ENCODE results near the gene ZCWPW2.
A peak's percentile ranks its signal among the peaks of the same experiment; 100 is the strongest.

ZCWPW2 gene

GRCh38 chr3:28521663-28522062 is 173.1 kb downstream of the ZCWPW2 start:
- Histone ChIP-seq H3K27me3 (ENCODE audit: control insufficient read depth, insufficient read depth, low read length) (no peaks in the 10 kb centered on the region), H3K4me3 (ENCODE audit: low read length) (no peak overlapping the region), H3K4me1 (ENCODE audit: control insufficient read depth, low read depth, low read length) (no peaks in the 10 kb centered on the region), H3K9ac (ENCODE audit: low read length) (no peak overlapping the region), H3K9me3 (ENCODE audit: control insufficient read depth, low read depth, low read length) (no peaks in the 10 kb centered on the region), H3K27ac (ENCODE audit: low read length) (no peak overlapping the region), H3K36me3 (ENCODE audit: control insufficient read depth, low read depth, low read length) (no peaks in the 10 kb centered on the region)

- no peak overlapping the region for H3K27ac ChIP-seq (ENCODE audit: low read length)
- H3K9ac ChIP-seq (ENCODE audit: low read length), result no peak overlapping the region
- no peaks in the 10 kb centered on the region for H3K36me3 ChIP-seq (ENCODE audit: control insufficient read depth, low read depth, low read length)
- no peaks in the 10 kb centered on the region for H3K9me3 ChIP-seq (ENCODE audit: control insufficient read depth, low read depth, low read length)
- H3K4me3 ChIP-seq (ENCODE audit: low read length), result no peak overlapping the region
- no peaks in the 10 kb centered on the region for H3K4me1 ChIP-seq (ENCODE audit: control insufficient read depth, low read depth, low read length)
- H3K27me3 ChIP-seq (ENCODE audit: control insufficient read depth, insufficient read depth, low read length), result no peaks in the 10 kb centered on the region
Observed at GRCh38 chr3:28542351-28542750, 193.8 kb downstream of the ZCWPW2 start.

DNA sequence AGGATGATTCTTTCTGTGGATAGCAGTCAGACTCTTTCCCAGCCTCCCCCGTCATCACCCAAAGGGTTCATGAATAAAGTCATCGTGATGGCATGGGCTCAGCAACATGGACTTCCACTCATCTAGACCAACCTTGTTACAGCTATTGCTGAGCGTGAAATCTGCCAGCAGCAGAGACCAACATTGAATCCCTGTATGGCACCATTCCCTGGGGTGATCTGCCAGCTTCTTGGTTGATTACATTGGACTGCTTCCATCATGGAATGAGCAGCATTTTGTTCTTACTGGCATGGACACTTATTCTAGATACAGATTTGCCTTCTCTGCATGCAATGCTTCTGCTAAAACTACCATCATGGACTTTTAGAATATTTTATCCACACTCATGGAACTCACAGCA is 195.7 kb downstream of the ZCWPW2 start:
- H3K27me3 ChIP-seq (ENCODE audit: control insufficient read depth, insufficient read depth, low read length), result no peaks in the 10 kb centered on the region
- no peaks in the 10 kb centered on the region for H3K36me3 ChIP-seq (ENCODE audit: control insufficient read depth, low read depth, low read length)
- H3K4me1 ChIP-seq (ENCODE audit: control insufficient read depth, low read depth, low read length), result no peaks in the 10 kb centered on the region
- H3K4me3 ChIP-seq (ENCODE audit: low read length), result no peak overlapping the region
- H3K9ac ChIP-seq (ENCODE audit: low read length), result no peak overlapping the region
- H3K27ac ChIP-seq (ENCODE audit: low read length), result no peak overlapping the region
- H3K9me3 ChIP-seq (ENCODE audit: control insufficient read depth, low read depth, low read length), result no peaks in the 10 kb centered on the region

DNA sequence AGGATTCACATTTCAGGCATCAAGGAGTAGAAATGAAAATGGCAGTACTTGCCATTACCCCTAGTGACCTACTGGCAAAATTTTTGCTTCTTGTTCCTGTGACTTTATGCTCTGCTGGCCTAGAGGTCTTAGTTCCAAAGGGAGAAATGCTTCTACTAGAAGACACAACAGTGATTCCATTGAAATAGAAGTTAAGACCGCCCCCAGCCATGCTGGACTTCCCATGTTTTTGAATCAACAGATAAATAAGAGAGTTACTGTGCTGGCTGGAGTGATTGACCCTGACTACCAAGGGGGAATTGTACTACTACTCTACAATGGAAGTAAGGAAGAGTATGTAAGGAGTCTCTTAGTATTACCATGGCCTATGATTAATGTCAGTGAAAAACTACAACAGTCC is 196.3 kb downstream of the ZCWPW2 start:
- H3K4me1 ChIP-seq (ENCODE audit: control insufficient read depth, low read depth, low read length), result no peaks in the 10 kb centered on the region
- no peak overlapping the region for H3K4me3 ChIP-seq (ENCODE audit: low read length)
- H3K27me3 ChIP-seq (ENCODE audit: control insufficient read depth, insufficient read depth, low read length), result no peaks in the 10 kb centered on the region
- H3K9ac ChIP-seq (ENCODE audit: low read length), result no peak overlapping the region
- no peaks in the 10 kb centered on the region for H3K9me3 ChIP-seq (ENCODE audit: control insufficient read depth, low read depth, low read length)
- no peaks in the 10 kb centered on the region for H3K36me3 ChIP-seq (ENCODE audit: control insufficient read depth, low read depth, low read length)
- no peak overlapping the region for H3K27ac ChIP-seq (ENCODE audit: low read length)

DNA sequence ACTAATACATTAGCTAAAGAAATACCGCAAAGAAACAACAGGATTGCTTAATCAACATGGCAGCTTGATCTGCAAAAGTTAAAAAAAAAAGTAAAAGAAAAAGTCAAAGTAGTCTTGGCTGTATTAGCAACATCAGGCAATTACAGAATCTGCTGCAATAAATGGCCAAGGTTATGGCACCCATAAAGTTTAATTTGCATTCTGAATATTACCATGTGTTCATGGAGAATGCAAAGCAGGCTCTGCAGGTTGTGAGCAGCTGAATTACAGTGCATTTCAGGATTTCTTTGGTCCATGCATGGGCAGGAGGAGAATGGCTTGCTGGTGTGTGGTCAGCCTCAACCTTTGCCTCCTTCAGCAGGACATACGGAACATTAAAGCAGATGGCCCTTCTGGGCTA is 199.2 kb downstream of the ZCWPW2 start:
- H3K9me3 ChIP-seq (ENCODE audit: control insufficient read depth, low read depth, low read length), result no peaks in the 10 kb centered on the region
- no peaks in the 10 kb centered on the region for H3K27me3 ChIP-seq (ENCODE audit: control insufficient read depth, insufficient read depth, low read length)
- H3K4me3 ChIP-seq (ENCODE audit: low read length), result no peak overlapping the region
- no peak overlapping the region for H3K27ac ChIP-seq (ENCODE audit: low read length)
- H3K4me1 ChIP-seq (ENCODE audit: control insufficient read depth, low read depth, low read length), result no peaks in the 10 kb centered on the region
- no peaks in the 10 kb centered on the region for H3K36me3 ChIP-seq (ENCODE audit: control insufficient read depth, low read depth, low read length)
- no peak overlapping the region for H3K9ac ChIP-seq (ENCODE audit: low read length)

DNA sequence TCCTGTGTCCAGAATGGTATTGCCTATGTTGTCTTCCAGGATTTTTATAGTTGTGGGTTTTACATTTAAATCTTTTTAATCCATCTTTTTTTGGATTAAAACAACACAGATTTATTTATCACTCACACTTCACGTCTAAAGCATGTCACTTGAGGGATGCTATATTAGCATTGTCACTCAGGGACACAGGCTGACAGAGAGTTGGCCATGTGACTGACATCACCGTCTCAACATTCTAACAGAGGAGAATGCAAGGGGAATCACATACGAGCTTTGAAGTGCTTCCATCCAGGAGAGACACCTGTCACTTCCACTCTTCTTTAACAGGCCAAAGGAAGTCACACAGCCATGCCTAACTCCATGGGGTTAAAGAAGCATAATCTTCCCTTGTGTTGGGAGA is 204.7 kb downstream of the ZCWPW2 start:
- Histone ChIP-seq H3K4me1 (ENCODE audit: control insufficient read depth, low read depth, low read length) (peaks cover 11% of the 10 kb centered on the region), H3K27me3 (ENCODE audit: control insufficient read depth, insufficient read depth, low read length) (no peaks in the 10 kb centered on the region), H3K4me3 (ENCODE audit: low read length) (no peak overlapping the region), H3K9ac (ENCODE audit: low read length) (no peak overlapping the region), H3K36me3 (ENCODE audit: control insufficient read depth, low read depth, low read length) (no peaks in the 10 kb centered on the region), H3K9me3 (ENCODE audit: control insufficient read depth, low read depth, low read length) (no peaks in the 10 kb centered on the region), H3K27ac (ENCODE audit: low read length) (no peak overlapping the region)

- no peak overlapping the region for H3K27ac ChIP-seq (ENCODE audit: low read length)
- no peaks in the 10 kb centered on the region for H3K27me3 ChIP-seq (ENCODE audit: control insufficient read depth, insufficient read depth, low read length)
- no peak overlapping the region for H3K9ac ChIP-seq (ENCODE audit: low read length)
- H3K36me3 ChIP-seq (ENCODE audit: control insufficient read depth, low read depth, low read length), result no peaks in the 10 kb centered on the region
- H3K9me3 ChIP-seq (ENCODE audit: control insufficient read depth, low read depth, low read length), result no peaks in the 10 kb centered on the region
- H3K4me1 ChIP-seq (ENCODE audit: control insufficient read depth, low read depth, low read length), result peaks cover 11% of the 10 kb centered on the region
- H3K4me3 ChIP-seq (ENCODE audit: low read length), result no peak overlapping the region
Observed at GRCh38 chr3:28556195-28556594, 207.7 kb downstream of the ZCWPW2 start.

DNA sequence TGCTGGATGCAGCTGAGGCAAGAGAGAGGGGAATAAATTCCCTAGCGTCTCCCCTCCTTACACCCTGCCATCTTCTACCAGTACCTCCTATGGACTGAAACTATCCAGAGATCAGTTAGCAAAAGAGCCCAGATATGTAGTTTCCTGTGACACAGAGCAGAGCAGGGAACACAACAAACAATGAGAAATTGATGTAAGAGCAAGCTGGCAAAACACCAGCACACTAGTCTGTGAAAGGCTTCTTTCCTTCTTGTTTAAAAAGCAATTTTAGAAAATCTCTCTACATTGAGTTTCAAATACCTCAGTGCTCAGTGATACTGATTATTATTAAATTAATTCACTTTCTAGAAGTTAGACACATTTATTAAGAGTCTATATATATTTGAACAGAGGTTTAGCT is 215.7 kb downstream of the ZCWPW2 start:
- Histone ChIP-seq H3K36me3 (ENCODE audit: control insufficient read depth, low read depth, low read length) (no peaks in the 10 kb centered on the region), H3K4me1 (ENCODE audit: control insufficient read depth, low read depth, low read length) (no peaks in the 10 kb centered on the region), H3K4me3 (ENCODE audit: low read length) (no peak overlapping the region), H3K9ac (ENCODE audit: low read length) (no peak overlapping the region), H3K9me3 (ENCODE audit: control insufficient read depth, low read depth, low read length) (no peaks in the 10 kb centered on the region), H3K27me3 (ENCODE audit: control insufficient read depth, insufficient read depth, low read length) (no peaks in the 10 kb centered on the region), H3K27ac (ENCODE audit: low read length) (no peak overlapping the region)

GRCh38 chr3:28569357-28569756 is 220.8 kb downstream of the ZCWPW2 start:
- Histone ChIP-seq H3K4me3 (ENCODE audit: low read length) (no peak overlapping the region), H3K4me1 (ENCODE audit: control insufficient read depth, low read depth, low read length) (peaks cover 5% of the 10 kb centered on the region), H3K9ac (ENCODE audit: low read length) (no peak overlapping the region), H3K27me3 (ENCODE audit: control insufficient read depth, insufficient read depth, low read length) (peaks cover 14% of the 10 kb centered on the region), H3K27ac (ENCODE audit: low read length) (no peak overlapping the region), H3K9me3 (ENCODE audit: control insufficient read depth, low read depth, low read length) (no peaks in the 10 kb centered on the region), H3K36me3 (ENCODE audit: control insufficient read depth, low read depth, low read length) (no peaks in the 10 kb centered on the region)

- H3K4me3 ChIP-seq (ENCODE audit: low read length), result no peak overlapping the region
- no peak overlapping the region for H3K27ac ChIP-seq (ENCODE audit: low read length)
- no peak overlapping the region for H3K9ac ChIP-seq (ENCODE audit: low read length)
- H3K9me3 ChIP-seq (ENCODE audit: control insufficient read depth, low read depth, low read length), result no peaks in the 10 kb centered on the region
- peaks cover 40% of the 10 kb centered on the region for H3K27me3 ChIP-seq (ENCODE audit: control insufficient read depth, insufficient read depth, low read length)
- no peaks in the 10 kb centered on the region for H3K36me3 ChIP-seq (ENCODE audit: control insufficient read depth, low read depth, low read length)
- H3K4me1 ChIP-seq (ENCODE audit: control insufficient read depth, low read depth, low read length), result peaks cover 23% of the 10 kb centered on the region
Observed at GRCh38 chr3:28574036-28574435, 225.5 kb downstream of the ZCWPW2 start.

- no peaks in the 10 kb centered on the region for H3K9me3 ChIP-seq (ENCODE audit: control insufficient read depth, low read depth, low read length)
- H3K9ac ChIP-seq (ENCODE audit: low read length), result peak overlapping the region; percentile 58
- no peaks in the 10 kb centered on the region for H3K36me3 ChIP-seq (ENCODE audit: control insufficient read depth, low read depth, low read length)
- H3K4me1 ChIP-seq (ENCODE audit: control insufficient read depth, low read depth, low read length), result peaks cover 23% of the 10 kb centered on the region
- peaks cover 40% of the 10 kb centered on the region for H3K27me3 ChIP-seq (ENCODE audit: control insufficient read depth, insufficient read depth, low read length)
- no peak overlapping the region for H3K27ac ChIP-seq (ENCODE audit: low read length)
- peak overlapping the region; percentile 84 for H3K4me3 ChIP-seq (ENCODE audit: low read length)
Observed at GRCh38 chr3:28575100-28575745, 226.7 kb downstream of the ZCWPW2 start.
